HG02943 (cell line): Measurements from ENCODE around the gene KLHL24.
"Not testable (repeated sequence)": the region's sequence is repeated elsewhere in the genome, so short reads cannot be mapped to it uniquely, and the experiment has no call there.

Experiments
- ATAC-seq: cut with Tn5 transposase; IDR thresholded peaks from one replicate; pipeline ENCODE4 v1.9.1; 2021; ENCODE audit warnings: mild to moderate bottlenecking, low read depth, moderate library complexity; ENCODE audit not compliant: unreplicated experiment

Gene KLHL24

GRCh38 chr3:183695569-183696364 is 60.3 kb downstream of the KLHL24 start:
- no peak for ATAC-seq

GRCh38 chr3:183697123-183697609 is 61.7 kb downstream of the KLHL24 start:
- peak; percentile 8 for ATAC-seq

DNA sequence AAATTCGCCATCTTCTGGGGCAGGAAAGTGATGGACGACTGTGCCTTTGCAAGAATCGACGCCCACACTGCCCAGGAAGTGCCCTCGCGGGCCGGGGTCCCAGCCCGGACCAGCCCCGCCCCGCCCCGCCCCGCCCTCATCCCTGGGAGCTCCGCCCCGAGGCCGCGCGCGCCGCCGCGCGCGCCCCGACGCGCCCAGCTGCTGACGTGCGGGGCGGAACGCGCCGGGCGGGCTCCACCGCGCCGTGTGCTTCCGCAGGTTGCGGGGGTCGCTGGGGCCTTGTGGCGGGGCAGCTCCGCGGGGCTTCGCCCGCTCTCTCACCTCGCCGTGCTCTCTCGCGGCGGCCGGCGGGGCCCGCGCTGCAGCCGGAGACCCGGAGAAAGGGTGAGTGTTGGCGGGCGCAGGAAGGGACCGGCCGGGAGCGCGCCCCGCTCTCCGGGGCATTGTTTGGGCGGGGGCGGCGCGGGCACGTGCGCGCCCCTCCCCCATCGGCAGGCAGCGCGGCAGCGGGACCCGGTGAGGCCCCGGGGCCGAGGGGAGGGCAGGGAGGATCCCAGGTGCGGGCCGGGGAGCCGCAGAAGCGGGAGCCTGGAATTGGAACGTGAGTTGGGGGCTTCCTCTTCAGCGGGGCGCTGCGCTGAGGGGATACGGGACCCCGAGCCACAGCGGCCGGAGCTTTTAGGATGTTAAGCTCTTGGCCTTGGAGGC is 62.3 kb downstream of the KLHL24 start, which contains the start of gene YEATS2:
Gene YEATS2, plus strand, starts transcription at position 188 of the 708 bp plus-strand sequence. CDS start 17,366 bp downstream, outside the sequence.
- peak; percentile 65 for ATAC-seq

DNA sequence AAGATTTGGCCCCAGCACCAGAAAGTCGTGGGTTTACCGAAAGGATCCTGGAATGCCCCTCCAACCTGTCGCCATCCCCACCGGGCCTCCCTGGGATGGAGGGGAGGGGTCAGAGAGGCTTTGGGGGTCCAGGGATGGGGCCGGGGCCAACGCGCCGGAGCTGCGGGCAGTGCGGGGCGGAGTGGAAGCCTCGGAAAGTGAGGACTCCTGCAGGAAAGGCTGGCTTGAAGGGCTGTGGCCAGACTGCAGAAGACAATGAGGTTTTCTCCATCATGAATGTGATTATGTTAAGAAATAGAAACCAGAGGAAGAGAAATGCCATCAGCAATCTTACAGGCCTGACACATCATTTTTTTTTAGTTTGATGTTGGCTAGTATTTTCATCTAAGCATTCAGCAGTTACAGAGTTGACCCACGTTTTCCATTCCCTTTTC is 62.9 kb downstream of the KLHL24 start:
- peak; percentile 28 for ATAC-seq

- ATAC-seq = no peak
These were observed 63.3 kb downstream of the KLHL24 start for GRCh38 chr3:183698756-183699155.

- no peak for ATAC-seq
These were observed 64.0 kb downstream of the KLHL24 start for GRCh38 chr3:183699238-183699947.

DNA sequence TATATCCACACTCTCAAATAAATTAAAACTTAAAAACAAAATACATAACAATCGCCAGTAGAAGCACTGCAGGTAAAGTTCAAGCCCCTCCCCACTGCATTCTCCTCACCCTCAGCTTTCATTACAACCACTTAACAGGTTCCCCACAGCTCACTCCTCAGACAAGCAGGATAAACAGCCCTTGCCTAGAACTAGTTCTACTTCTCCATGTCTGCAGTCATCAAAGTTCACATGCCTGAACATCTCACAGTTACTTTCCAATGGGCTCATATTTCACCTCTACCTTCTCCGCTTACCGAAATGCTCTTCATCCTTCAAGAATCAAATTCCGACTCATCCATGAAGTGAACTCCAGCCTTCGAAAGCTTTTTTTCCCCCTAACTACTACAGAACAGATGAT is 66.3 kb downstream of the KLHL24 start:
- no peak for ATAC-seq

DNA sequence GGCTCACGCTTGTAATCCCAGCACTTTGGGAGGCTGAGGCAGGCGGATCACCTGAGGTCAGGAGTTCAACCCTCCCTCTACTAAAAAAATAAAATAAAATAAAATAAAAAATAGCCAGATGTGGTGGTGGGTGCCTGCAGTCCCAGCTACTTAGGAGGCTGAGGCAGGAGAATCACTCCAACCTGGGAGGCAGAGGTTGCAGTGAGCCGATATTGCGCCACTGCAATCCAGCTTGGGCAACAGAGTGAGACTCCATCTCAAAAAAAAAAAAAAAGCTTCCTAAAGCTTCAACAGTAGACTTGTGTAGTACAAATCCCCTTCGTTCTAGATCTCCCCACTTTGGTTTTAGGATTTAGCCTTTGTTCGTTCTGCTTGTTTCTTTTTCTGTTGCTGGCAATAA is 68.5 kb downstream of the KLHL24 start:
- ATAC-seq = not testable (repeated sequence)

DNA sequence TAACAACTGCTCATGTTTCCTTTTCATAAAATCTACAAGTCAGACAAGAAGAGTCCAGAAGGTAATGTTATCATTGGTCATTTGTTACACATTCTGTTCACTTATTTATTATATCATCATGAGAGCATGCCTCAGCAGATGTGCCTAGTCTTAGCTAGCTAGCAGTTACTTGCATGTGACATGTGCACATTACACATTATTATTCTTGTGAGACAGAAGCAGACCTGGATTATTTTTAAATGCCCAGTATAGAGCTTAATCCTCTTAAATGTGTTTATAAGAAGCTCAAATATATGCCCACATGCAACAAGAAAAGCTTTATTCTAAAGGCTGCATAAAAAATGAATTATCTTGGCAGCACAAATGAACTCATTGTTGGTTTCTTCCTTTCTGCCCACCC is 74.8 kb downstream of the KLHL24 start:
- ATAC-seq = no peak

DNA sequence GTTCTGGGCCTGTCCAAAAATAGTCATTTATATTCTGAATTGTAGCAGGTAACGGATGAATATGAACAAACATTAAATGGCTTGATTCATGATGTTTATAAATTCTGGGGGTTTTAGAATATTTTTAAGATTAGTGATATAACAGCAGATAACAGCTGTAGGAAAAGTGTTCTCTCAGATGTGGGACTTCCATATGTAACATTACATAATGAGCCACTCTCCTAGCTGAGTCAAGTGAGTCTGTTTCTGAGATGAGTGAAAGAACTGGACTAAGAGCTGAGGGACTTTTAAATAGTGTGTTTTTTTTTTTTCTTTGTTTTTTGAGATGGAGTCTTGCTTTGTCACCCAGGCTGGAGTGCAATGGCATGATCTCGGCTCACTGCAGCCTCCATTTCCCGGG is 76.1 kb downstream of the KLHL24 start:
- no peak for ATAC-seq

- no peak for ATAC-seq
These were observed 79.2 kb downstream of the KLHL24 start for GRCh38 chr3:183714622-183715021.

DNA sequence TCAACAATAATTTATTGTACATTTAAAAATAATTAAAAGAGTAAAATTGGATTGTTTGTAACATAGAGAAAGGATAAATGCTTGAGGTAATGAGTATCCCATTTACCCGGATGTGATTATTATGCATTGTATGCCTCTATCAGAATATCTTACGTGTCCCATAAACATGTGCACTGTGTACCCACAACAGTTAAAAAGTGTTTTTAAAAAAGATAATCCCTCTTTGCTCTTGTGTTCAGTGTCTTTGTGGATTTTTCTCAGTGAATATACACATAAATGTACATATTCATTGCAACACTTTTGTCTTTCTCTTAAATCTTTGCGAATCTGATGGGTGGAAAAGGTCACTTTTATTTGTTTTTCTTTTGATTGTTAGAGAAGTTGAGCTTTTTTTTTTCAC is 82.6 kb downstream of the KLHL24 start:
- ATAC-seq = no peak

DNA sequence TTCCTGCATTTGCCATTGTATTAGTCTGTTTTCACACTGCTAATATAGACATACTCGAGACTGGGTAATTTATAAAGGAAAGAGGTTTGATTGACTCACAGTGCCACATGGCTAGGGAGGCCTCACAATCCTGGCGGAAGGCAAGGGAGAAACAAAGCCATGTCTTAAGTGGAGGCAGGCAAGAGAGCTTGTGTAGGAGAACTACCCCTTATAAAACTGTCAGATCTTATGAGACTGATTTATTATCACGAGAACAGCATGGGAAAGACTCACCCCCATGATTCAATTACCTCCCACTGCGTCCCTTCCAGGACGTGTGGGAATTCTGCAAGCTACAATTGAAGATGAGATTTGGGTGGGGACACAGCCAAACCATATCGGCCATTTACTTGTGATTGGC is 90.0 kb downstream of the KLHL24 start:
- ATAC-seq = no peak

DNA sequence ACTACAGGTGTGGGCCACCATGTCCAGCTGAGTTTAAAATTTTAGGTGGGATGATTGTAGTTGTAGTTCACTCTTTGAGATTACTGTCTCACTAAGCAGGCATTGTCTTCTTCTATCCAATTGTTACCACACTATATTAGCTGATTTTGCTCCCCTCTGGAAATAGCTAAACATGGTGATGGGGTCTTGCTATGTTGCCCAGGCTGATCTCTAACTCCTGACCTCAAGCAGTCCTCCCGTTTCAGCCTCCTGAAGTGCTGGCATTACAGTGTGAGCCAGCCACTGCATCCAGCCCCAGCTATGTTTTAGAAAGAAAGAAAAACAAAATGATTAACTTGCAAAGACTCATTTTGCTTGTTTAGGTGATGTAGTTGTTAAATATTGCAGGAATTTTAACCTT is 92.8 kb downstream of the KLHL24 start:
- no peak for ATAC-seq

DNA sequence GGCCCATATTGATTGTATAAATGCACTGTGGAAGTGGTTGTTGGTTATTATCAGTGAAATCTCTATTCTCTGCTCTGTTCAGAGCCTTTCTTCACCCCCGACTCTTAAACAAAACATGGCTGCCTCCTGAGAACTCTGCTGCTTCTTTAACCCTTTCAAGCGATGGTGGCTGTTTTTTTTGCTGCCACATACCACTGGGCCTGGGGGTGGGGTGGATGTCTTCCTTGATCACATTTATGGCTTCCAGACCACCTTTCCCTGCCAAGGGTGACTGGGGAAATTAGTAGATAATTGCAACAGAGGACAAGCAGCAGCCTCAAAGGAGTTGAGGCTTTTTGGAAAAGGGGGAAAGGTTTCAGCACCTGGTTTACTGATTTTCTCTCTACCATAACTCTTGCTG is 94.9 kb downstream of the KLHL24 start:
- ATAC-seq = no peak

DNA sequence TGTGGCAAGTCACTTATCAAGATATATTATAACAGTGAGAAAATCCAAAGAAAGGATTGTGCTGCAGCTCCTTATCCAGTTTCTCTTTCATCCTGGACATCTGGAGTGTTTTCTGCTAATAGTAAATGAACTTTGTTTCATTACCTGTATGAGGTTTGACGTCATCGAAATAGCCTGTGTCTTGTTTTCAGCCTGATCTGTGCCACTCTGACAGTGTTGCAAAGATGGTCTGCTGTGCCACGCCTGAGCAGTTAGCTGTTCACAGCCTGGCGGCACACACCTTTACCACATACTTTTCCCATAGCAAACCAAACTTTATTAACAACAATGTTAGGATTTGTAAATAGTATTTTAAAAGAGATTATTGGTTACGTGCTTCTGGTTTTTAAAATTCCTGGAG is 96.2 kb downstream of the KLHL24 start:
- no peak for ATAC-seq

GRCh38 chr3:183733553-183733952 is 98.1 kb downstream of the KLHL24 start:
- no peak for ATAC-seq
